BE2C (cell line): ENCODE measurements around the gene IQSEC3.

Experiments used
- DNase-seq: peaks from one replicate; pipeline ENCODE4 v3.0.0-alpha.2; 2020
- H3K27me3 ChIP-seq: fragments of 250-450 bp; sonication (Bioruptor Pico); 2 replicates; pipeline ENCODE4 v1.5.1; 2020; ENCODE audit warnings: mild to moderate bottlenecking
- H3K36me3 ChIP-seq: fragments of 250-450 bp; sonication (Bioruptor Pico); 2 replicates; pipeline ENCODE4 v1.5.1; 2020; ENCODE audit warnings: mild to moderate bottlenecking
- H3K4me1 ChIP-seq: fragments of 250-450 bp; sonication (Bioruptor Pico); 2 replicates; pipeline ENCODE4 v1.5.1; 2020
- H3K4me3 ChIP-seq: 2 replicates; pipeline ENCODE4 v1.5.1; 2011; ENCODE audit warnings: low read depth, low read length
- H3K9me3 ChIP-seq: fragments of 250-450 bp; sonication (Bioruptor Pico); 2 replicates; pipeline ENCODE4 v1.5.1; 2020
- CTCF ChIP-seq: IDR thresholded peaks from 2 replicates; pipeline ENCODE4 v1.5.1; 2012; ENCODE audit warnings: mild to moderate bottlenecking, low read depth, low read length

The IQSEC3 gene

GRCh38 chr12:197347-197746 lies 130.8 kb downstream of the IQSEC3 start:
- H3K27me3 ChIP-seq = no peaks in the 10 kb centered on the region
- no peak for DNase-seq
- TF ChIP-seq CTCF = no peak

GRCh38 chr12:197911-198695 lies 131.5 kb downstream of the IQSEC3 start:
- H3K36me3 ChIP-seq = no peaks in the 10 kb centered on the region
- DNase-seq = no peak
- TF ChIP-seq CTCF = no peak
- H3K4me3 ChIP-seq = no peak overlapping the region
- H3K9me3 ChIP-seq = no peaks in the 10 kb centered on the region
- no peaks in the 10 kb centered on the region for H3K27me3 ChIP-seq
- peaks cover 9% of the 10 kb centered on the region; the same call in 1 of the 2 replicates for H3K4me1 ChIP-seq

More at GRCh38 chr12:197347-197746, 130.8 kb downstream of the IQSEC3 start:
- Histone ChIP-seq H3K9me3 (no peaks in the 10 kb centered on the region), H3K36me3 (no peaks in the 10 kb centered on the region), H3K4me3 (no peak overlapping the region), H3K4me1 (peaks cover 9% of the 10 kb centered on the region; the same call in 1 of the 2 replicates)

DNA sequence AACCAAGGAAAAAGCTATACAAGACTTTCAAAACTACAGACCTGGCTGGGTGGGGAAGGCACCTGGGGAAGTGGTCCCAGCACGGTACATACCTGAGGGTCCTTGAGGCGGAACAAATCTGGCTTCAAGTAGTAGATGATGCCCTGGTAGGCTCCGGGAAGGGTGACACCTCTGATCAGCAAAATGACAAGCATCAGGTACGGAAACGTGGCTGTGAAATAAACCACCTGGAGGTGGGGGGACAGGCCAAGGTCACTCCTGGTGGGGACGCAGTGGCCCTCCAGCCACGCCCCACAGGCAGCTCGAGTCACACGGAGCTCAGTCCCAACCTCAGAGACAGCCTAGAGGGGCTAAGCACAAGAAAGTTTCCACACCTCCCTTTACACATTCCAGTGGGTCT lies 132.1 kb downstream of the IQSEC3 start:
- no peaks in the 10 kb centered on the region for H3K36me3 ChIP-seq
- no peaks in the 10 kb centered on the region for H3K9me3 ChIP-seq
- H3K27me3 ChIP-seq = no peaks in the 10 kb centered on the region
- no peak overlapping the region for H3K4me3 ChIP-seq
- H3K4me1 ChIP-seq = peaks cover 6% of the 10 kb centered on the region; the same call in 1 of the 2 replicates
- no peak for TF ChIP-seq CTCF
- no peak for DNase-seq

DNA sequence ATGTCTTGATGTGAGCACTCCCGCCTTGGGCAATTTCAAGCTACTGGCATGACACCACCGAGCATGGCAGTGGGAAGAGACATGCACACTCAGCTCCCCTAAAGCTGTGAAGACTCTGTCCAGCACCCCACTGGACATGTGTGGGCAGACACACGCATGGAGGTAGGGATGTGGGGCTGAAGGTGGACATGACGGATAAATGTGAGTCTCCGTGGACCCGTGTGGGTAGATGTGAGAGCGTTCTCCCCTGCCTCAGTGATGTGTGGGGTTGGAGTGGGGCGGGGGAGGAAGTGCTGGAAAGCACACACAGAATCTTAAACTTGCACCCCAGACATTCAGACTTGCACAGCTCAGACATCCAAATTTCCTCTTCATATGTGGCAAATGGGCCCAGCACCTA lies 134.8 kb downstream of the IQSEC3 start:
- no peak for TF ChIP-seq CTCF
- Histone ChIP-seq H3K36me3 (no peaks in the 10 kb centered on the region), H3K27me3 (no peaks in the 10 kb centered on the region), H3K4me1 (peaks cover 6% of the 10 kb centered on the region; the same call in 1 of the 2 replicates), H3K9me3 (no peaks in the 10 kb centered on the region), H3K4me3 (no peak overlapping the region)
- DNase-seq = no peak

- TF ChIP-seq CTCF = no peak
- H3K4me1 ChIP-seq = peaks cover 6% of the 10 kb centered on the region; the same call in 1 of the 2 replicates
- H3K36me3 ChIP-seq = no peaks in the 10 kb centered on the region
- H3K9me3 ChIP-seq = no peaks in the 10 kb centered on the region
- DNase-seq = no peak
- H3K27me3 ChIP-seq = no peaks in the 10 kb centered on the region
- H3K4me3 ChIP-seq = no peak overlapping the region
These were observed 135.6 kb downstream of the IQSEC3 start for GRCh38 chr12:202081-202731.

DNA sequence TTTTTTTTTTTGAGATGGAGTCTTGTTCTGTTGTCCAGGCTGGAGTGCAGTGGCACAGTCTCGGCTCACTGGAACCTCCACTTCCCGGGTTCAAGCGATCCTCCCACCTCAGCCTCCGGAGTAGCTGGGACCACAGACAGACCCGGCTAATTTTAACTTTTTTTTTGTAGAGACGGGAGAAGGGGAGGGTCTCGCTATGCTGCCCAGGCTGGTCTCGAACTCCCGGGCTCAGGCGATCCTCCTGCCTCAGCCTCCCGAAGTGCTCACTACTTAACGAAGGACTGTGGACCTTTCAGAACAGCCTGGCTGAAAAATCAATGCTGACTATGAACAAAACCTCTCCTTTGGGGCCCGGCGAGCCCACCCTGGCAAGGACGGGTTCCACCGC lies 136.5 kb downstream of the IQSEC3 start:
- DNase-seq = no peak
- TF ChIP-seq CTCF = no peak
- Histone ChIP-seq H3K9me3 (no peaks in the 10 kb centered on the region), H3K4me3 (no peak overlapping the region), H3K27me3 (no peaks in the 10 kb centered on the region), H3K36me3 (no peaks in the 10 kb centered on the region), H3K4me1 (peaks cover 6% of the 10 kb centered on the region; the same call in 1 of the 2 replicates)
